Ishikawa (cell line): ENCODE results near the gene CHN2.

Experiments used
- CREB1 ChIP-seq: IDR thresholded peaks from 2 replicates; pipeline ENCODE4 v1.6.1; 2012; ENCODE audit warnings: low read depth
- TAF1 ChIP-seq: IDR thresholded peaks from 2 replicates; pipeline ENCODE4 v1.6.1; 2012; ENCODE audit warnings: low read depth, mild to moderate bottlenecking

DNA sequence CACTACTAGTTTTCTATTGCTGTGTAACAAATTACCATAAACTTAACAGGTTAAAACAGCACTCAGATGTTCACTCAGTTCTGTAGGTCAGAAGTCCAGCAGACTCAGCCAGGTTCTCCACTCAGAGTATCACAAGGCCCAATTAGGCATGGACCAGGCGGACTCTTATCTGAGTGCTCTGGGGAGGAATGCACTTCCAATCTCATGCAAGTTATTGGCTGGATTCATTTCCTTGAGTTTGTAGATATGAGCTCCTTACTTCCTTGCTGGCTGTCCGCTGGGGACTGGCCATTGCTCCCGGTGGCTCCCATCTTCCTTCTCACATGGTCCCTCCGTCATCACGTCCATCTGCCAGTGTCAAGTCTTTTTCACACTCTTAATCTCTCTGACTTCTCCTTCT lies 232.0 kb downstream of the CHN2 start:
- TF ChIP-seq CREB1 (no peak), TAF1 (no peak)
